Thyroid gland (tissue), 4 donors: ENCODE measurements around the gene NUBP2.

ENCODE experiments used
- CTCF ChIP-seq, 6 experiments: fragments of 200-600 bp in 3 of 6; fragments of 450-650 bp in 3 of 6; sonication (generic) in 3 of 6; IDR thresholded peaks; one replicate each; pipeline ENCODE4 v1.5.1; 2016 to 2019; ENCODE audit warnings: antibody characterized with exemption in 6 of 6, mild to moderate bottlenecking in 2 of 6, inconsistent platforms in 1 of 6, moderate library complexity in 1 of 6
- POLR2A ChIP-seq, 2 donors: fragments of 450-650 bp; IDR thresholded peaks; one replicate each; pipeline ENCODE4 v1.6.1; 2017; ENCODE audit warnings: antibody characterized with exemption in 2 of 2, mild to moderate bottlenecking in 2 of 2, moderate library complexity in 1 of 2

- TF ChIP-seq POLR2A (IDR thresholded peaks at IDR 0.05), result no peak
- TF ChIP-seq CTCF (IDR thresholded peaks at IDR 0.05), result no peak
These were observed 47.9 kb upstream of the NUBP2 start for GRCh38 chr16:1734816-1735215.
